HG03039 (cell line): ENCODE data around the gene FAT2.

Experiments used
- ATAC-seq: cut with Tn5 transposase; IDR thresholded peaks from one replicate; pipeline ENCODE4 v1.9.1; 2021; ENCODE audit warnings: mild to moderate bottlenecking, moderate library complexity; ENCODE audit not compliant: unreplicated experiment

FAT2 gene, protein sequence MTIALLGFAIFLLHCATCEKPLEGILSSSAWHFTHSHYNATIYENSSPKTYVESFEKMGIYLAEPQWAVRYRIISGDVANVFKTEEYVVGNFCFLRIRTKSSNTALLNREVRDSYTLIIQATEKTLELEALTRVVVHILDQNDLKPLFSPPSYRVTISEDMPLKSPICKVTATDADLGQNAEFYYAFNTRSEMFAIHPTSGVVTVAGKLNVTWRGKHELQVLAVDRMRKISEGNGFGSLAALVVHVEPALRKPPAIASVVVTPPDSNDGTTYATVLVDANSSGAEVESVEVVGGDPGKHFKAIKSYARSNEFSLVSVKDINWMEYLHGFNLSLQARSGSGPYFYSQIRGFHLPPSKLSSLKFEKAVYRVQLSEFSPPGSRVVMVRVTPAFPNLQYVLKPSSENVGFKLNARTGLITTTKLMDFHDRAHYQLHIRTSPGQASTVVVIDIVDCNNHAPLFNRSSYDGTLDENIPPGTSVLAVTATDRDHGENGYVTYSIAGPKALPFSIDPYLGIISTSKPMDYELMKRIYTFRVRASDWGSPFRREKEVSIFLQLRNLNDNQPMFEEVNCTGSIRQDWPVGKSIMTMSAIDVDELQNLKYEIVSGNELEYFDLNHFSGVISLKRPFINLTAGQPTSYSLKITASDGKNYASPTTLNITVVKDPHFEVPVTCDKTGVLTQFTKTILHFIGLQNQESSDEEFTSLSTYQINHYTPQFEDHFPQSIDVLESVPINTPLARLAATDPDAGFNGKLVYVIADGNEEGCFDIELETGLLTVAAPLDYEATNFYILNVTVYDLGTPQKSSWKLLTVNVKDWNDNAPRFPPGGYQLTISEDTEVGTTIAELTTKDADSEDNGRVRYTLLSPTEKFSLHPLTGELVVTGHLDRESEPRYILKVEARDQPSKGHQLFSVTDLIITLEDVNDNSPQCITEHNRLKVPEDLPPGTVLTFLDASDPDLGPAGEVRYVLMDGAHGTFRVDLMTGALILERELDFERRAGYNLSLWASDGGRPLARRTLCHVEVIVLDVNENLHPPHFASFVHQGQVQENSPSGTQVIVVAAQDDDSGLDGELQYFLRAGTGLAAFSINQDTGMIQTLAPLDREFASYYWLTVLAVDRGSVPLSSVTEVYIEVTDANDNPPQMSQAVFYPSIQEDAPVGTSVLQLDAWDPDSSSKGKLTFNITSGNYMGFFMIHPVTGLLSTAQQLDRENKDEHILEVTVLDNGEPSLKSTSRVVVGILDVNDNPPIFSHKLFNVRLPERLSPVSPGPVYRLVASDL (N-terminal part only)

DNA sequence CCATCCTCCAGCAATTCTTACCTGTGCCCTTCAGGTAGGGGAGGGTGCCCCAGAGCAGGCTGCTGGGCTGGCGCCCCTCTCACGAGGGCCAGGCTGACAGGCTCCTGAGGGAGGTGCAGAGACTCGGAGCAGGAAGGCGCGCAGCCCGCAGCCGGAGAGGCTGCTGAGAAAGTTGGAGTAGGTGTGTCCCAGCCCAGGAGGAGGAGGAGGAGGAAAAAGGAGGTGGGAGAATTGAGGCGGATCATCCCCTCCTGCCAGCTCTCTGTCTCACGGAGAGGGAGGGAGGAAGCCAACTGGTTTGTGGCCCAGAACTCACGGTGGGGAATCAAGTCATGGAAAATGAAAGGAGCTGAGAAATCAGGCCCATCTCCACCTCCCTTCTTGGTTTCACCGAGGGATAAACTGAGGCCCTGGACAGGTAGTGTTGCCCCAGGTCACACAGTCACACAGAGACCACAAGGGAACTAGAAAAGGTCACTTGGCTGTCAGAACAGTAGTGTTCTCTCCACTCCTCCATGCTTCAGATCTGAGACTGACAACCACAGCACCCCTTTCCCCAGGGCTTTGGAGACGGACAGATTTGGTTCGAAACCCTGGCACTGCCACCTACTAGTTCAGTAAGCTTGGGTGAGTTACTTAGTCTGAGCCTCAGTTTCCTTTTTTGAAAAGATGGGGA, at the start of gene FAT2:
FAT2 (minus strand) TSS at position 188 of the 676 bp plus-strand sequence. CDS start 22,400 bp downstream, outside the sequence.
- no peak for ATAC-seq

DNA sequence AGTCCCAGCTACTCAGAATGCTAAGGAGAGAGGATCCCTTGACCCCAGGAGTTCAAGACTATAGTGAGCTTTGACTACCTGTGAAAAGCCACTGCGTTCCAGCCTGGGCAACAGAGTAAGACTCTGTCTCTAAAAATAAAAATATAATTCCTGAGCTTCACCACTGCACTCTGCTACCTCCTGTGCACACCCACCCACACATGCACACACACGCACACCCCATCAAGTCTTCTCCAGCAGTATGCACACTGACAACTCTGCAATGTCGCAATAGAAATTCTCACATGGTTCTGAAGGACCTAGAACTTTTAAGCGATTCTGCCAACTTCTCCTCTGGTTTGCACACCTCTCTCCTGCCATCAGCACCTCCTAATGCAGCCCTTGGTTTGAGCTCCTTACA, 47.5 kb upstream of the FAT2 start:
- ATAC-seq, result no peak

DNA sequence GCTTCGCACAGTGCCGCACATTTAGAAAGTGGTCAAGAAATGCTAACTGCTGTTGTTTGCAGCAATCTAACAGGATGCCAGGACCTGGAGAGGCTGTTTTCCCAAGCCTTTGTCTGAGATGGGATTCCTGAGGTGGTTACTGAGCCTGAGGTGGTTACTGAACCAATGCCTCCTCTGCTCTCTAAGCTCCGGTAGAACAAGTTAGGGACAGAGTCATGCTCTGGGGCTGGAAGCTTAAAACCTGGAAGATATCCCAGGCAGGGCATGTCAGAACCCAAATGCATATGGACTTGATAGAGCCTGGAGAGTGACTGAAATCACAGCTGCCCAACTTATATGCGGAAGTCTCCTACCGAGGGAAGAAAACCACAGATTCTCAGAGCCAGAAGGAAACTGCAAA, 46.5 kb upstream of the FAT2 start:
- no peak for ATAC-seq

DNA sequence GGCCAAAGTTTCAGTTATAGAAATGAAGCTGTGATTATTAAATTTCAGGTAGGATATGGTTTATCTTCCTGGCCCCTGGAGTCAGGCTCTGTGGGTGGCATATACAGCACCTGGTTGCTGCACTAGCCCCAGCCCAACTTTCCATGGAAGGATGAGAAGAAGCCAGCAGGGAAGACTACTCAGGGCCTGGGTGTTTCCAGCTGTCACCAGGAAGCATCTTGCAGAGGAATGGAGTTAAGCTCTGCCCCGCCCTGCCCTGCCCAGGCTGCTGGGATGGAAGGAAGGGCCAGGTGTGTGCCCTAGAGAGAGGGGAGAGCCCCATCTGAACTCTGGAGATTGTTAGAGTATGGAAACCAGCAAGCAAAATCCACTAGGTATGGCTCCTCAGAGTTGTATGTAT, 42.8 kb upstream of the FAT2 start:
- no peak for ATAC-seq

DNA sequence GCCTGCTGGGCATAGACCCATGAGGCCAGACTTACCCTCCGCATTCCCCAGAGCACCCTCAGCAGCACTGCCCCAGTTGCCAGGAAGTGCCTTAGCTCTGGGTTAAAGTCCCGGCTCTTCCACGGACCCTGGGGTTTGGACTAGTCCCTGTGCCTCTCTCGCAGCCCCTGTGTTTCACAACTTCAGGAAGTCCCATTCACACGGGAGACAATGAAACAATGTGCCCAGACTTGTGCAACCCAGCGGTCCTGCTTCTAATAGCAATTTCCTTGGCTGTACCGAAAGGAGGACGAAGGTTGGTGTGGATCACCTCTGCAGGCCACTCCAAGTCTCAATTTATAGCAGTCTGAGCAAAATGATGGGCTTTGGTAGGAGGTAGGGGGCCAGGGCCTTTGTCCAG, 41.8 kb upstream of the FAT2 start:
- ATAC-seq, result no peak

DNA sequence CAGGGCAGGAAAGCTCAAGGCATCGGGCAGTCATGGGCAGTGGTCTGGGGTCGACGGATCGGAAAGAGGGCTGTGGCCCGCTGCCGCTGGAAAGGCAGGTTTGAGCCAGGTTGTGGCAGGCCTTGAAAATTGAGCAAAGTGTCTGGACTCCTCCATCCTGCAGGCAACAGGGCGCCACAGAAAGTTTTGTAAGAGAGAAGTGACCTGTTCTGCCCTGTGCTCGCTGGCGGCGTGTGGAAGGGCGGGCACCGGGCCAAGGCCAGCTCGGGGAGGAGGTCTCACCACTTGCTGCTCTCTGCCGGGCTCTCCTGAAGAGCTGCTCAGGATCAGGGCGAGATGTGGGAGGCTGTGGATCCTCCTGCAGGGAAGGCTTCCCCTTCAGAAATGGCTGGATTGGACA, 41.4 kb upstream of the FAT2 start:
- no peak for ATAC-seq

DNA sequence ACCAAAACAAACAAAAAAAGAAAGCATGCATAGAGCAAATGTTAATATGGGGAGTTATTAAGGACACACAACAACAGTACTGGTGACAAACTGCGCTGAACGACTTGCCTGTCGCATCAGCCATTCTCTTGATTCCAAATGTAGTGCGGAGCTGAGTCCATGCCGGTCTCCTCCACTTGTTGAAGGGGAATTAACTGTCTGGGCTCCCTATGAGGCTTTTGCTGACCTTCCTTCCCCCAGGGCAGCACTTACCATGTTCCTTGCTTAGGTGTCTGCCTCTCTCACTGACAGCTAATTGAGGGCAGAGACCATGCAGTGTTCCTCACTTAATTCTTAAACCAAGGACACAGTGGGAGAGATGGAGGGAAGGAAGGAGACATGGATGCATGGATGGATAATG, 40.8 kb upstream of the FAT2 start:
- ATAC-seq, result no peak

DNA sequence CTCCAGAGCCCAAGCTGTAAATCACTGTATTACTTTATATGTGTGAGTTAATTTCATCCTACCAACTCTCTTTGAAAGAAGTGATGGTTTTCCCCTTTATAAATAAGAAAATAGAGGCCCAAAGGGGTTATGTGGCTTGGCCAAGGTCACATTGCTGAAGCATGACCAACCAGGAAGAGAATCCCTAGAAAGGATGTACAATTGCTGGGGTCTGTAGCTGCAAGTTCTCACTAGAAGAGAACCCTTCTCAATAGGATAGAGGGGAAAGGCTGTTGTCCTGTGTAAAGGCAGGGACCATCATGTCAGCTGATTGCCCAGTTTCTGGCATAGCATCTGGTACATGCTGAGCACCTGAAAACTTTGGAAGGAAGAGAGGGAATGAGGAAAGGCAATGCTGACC, 39.0 kb upstream of the FAT2 start:
- ATAC-seq, result no peak

DNA sequence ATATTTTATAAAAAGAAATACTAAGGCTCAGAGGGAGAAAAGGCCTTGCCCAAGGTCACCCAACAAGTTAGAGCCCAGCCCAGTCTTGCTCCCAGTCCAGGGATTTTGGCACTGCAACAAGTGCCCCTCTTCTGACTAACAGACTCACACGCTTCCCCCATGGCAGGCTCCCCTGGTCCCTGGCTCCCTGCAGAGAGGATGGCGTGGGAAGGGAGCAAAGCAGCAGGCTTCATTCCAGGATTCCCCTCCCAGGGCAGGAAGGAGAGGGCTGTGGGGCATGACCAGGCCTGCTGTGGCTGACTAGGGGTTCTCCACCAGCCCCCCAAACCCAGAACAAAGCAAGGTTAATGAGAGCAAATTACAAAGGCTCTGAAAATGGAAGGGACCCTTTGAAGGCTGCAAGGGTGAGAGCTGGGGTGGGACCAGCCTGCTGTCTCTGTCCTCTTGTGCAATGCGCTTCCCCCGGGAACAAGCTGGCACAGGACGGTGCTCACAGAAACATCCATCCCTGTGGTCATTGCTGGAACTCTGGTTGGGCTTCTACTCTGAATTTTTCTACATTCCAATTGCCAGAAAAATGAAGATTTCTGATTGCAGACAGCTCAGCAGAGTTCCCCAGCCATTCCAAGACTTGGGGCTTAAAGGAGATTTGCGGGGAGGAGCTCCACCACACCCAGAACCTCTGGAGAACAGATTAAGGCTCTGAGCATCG, 37.1 kb upstream of the FAT2 start:
- no peak for ATAC-seq

DNA sequence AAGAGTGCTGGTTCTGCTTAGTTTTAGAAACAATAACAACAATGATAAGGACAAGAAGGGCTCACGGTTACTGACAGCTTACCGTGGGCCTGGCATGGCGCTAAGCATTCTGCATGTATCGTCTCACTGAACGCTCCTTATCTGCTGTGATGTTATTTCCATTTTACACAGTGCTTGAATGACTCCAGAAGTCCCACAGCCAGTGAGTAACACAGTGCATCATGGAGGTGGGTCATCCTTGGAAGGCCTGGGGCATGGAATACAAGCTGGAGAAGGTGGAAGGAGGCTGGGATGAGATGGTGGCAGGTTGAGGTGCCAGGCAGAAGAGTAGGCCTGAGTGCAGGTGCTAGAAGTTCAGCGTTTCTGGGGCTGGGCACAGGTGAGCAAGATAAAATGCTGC, 36.5 kb upstream of the FAT2 start:
- ATAC-seq, result no peak

DNA sequence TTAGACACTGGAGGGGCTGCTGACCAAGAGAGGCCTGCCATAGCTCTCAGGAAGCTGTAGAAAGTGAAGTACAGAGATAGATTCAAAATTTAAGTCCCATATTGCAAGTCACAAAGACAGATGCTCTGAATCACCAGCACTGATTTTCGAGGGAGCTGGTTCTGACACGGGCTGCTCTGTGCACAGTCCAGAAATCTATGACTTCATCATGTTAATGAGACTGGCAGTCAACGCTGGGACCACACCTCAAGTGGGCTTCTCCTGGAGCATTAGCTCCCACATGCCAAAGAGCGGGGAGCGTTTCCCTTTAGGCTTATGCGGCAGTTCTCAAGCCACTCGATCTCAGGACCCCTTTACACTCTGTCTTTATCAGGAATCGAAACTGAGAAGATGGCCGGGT, 34.2 kb upstream of the FAT2 start:
- ATAC-seq, result no peak

DNA sequence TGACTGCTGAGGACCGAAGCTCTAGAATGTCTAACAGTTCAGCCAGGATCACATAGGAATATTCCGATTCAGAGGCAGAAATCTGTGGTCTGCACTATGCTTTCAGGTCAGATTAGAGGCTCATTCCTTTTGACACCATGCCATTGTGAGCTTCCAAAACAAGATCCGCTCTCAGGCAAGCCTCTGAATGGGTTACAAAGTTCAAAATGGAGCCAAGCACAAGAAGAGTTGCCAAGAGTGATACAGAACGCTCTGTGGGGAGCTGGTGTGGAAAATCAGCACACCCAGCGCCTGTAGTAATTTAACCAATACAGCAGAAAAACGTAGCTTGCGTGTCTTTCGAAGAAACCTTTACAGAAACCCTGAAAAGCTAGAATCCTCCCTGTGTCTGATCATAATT, 33.3 kb upstream of the FAT2 start:
- ATAC-seq, result no peak

DNA sequence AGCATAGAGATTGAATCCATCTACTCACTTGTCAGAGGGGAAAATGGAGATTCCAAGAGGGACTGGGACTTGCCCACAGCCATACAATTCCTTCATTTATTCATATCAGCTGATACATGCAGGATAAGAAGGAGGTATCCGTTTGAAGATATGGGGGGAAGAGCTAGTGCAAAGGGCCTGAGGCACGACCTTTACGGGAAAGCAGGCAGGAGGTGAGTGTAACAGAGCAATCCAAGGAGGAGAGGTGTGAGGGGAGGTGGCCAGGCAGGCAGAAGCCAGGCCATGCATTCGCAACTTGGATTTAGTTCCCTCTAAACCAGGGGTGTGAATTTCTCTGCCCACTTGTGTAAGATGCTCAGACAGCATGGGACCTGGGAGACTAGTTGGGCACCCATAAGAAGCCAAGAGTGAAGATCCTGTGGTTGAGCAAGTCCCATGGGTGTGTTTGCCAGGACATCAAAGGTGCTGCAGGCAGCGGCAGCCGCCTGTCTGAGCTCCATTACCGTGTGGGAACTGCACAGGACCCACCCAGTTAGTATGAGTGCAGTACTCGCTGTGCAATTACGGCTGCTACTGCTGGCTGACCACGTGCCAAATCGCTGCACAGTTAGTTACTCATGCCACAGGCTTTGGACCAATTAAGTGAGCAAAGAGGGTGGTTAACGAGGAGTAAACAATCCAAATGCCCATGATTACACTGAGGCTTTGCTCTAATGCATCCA, 31.4 kb upstream of the FAT2 start:
- no peak for ATAC-seq

DNA sequence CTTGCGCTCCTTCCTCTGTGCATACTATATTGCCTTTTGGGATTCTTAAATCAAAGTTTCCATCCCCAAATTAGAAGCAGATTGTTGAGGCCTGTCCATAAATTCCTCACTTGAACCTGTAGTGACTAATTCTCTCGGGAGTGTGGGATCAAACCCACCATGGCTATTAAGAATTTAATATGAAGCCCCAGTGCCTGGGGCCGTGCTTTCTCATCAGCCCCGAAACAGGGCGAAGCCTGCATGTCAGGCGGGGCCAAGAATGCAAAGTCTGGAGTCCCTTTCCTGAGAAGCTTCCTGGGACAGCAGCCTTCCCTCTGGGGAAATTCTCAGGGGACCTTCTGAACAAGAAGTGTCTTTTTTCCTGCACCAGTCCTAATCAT, 29.3 kb upstream of the FAT2 start:
- ATAC-seq, result no peak

DNA sequence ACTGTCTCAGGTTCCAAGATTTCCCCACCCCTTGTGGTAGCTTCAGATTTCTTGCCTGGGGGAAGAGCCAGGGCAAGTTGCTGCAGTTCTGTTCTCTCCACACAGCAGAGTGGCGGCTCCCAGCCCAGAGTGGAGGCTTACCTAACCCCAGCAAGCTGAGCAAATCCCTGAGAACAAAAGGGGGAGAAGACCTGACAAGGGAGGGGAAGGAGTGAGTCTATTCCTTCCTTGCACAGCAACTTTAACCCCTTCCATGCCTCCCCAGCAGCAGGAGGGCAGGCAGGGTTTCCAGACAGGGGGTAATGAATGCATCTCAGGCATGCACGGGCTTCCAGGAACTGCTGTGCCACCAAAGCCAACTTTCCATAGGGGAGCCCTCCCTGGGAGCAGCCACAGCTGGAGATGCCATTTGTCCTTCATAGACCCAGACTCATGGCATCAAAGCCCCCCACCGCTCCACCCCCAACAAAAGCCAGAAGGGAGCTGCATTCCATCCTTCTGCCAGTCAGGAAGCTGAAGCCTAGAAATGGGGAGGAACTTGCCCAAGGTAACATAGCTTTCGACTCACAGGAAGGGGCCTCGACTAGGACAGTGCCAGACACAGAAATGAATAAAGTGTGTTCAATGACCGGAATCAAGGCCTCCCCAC, 28.8 kb upstream of the FAT2 start:
- no peak for ATAC-seq

DNA sequence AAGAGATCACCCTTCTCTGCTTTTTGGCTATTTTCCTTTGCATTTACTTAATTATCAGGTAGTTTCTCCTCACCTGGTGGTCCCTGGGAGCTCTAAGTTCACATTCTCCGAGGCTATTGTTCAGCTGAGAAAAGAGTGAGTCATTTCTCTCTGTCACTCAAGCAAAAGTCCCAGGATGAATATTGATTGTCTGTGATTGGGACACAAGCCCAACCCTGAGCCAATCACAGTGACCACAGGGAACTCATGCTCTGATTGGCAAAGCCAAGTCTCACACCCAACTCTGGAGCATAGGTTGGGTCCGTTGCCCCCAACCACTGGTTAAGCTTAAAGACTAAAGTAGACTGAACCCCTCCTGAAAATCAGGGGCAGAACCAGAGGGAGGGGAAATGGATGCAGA, 27.8 kb upstream of the FAT2 start:
- ATAC-seq, result no peak

DNA sequence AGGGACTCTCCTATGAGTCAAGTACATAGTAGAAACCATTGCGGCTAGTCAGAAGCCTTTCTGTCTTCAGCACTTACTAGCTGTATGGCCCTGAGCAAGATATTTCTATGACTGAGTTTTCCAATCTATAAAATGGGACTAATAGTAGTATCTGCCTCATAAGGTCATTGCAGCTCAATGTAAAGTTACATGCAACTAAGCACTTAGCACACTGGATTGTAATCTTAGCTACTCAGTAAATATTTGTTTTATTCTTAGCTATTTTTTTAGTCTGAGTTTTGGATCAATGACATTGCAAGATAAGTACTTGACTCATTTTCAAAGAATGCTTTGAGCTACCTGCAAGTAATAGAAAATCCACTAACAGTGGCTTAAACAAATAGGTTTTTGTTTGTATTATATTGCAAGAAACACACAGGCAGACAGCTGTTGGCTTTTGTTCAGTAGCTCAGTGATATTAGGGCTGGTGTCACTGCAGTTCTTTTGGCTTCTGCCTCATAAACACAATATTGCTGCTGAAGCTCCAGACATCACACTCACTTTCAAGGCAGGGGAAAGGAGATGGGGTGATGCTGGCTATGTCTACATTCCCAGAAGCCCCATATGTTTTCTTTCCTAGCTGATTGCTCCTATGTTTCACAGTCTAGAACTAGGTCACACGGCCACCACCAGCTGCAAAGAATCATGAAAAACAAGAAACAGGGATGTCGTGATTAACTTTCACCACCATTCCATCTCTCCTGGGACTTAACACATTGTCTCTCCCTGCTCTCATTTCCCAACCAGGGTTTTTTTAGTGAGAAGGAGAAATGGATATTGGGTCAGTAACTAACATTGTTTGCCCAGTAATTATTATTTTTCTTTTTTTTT, 26.9 kb upstream of the FAT2 start:
- no peak for ATAC-seq

DNA sequence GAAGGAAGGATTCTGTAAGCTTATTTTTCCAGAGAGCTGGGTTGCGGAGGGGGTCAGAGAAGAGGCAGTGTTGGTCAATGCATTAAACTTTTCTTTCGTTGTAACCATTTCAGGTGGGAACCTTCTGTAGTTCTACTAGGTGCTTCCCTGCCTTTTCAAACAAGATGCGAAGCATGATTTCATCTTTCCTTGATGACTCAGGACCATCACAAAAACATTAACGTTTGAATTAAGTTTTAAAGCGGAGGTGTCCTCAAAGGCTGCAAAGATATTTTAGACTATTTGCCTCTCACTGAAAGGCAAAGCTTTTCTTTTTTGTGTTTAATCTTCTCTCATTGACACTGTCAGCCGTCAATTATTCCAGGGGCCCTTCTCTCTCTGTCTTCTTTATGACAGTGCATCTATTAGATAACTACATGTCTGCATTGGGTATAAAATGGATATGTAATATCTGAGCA, 26.3 kb upstream of the FAT2 start:
- no peak for ATAC-seq
